NOMO-1 treated with DMSO at 0.1 percent for 48 hours (cell line): ENCODE results near the gene CAMTA1.

ENCODE experiments used
- DNase-seq: peaks from one replicate; lab custom pipeline; 2025; ENCODE audit not compliant: unreplicated experiment; lab: John Stamatoyannopoulos, UW

The CAMTA1 gene

DNA sequence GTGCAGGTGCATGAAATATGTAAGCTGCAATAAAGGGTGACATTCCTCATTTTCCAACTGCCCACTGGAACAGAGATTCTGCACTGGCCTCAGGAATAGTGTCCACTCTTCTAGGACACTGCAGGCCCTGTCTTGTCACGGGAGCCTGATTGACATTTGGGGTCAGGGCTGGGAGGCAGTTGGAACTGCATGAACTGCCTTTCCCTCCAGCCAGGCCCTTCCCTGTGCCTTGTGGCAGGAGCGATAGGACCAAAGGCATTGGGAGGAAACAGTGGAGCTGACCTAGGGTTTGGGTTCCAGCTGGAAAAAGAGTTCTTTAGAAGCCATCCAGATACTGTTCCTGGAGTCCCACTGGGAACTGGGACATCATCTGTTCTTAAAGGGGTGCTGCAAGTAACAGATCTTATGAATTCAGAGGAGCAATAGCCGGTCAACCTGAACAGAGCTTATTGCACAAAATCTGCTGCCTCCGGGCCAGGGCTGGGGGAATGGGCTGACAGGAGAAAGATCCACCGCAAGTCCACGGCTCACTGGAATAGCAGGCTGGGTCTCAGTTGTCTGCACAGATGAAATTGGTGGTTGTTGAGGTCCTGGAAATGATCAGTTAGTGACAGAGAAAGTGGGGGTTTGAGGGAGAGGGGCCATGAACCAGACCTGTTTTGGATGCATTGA is 451.7 kb downstream of the CAMTA1 start:
- DNase-seq = no peak

DNA sequence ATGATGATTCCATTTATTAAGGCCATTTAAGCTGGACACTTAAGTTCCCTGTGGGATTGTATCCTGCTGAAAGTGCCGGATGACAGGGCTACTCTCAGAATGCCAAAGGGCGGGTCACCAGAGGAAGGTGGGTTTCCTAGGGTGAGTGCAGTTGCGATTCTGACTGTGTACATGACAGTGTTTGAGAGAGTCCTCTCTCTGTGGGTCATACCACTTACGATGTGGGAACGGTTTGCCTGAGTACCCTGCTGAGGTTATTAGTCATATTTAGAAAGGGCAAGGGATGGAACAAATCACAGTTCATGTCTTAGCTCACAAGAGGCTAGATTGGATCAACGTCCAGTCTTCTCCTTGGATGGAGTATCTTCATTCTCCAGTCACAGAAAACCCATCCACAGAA is 461.9 kb downstream of the CAMTA1 start:
- no peak for DNase-seq

DNA sequence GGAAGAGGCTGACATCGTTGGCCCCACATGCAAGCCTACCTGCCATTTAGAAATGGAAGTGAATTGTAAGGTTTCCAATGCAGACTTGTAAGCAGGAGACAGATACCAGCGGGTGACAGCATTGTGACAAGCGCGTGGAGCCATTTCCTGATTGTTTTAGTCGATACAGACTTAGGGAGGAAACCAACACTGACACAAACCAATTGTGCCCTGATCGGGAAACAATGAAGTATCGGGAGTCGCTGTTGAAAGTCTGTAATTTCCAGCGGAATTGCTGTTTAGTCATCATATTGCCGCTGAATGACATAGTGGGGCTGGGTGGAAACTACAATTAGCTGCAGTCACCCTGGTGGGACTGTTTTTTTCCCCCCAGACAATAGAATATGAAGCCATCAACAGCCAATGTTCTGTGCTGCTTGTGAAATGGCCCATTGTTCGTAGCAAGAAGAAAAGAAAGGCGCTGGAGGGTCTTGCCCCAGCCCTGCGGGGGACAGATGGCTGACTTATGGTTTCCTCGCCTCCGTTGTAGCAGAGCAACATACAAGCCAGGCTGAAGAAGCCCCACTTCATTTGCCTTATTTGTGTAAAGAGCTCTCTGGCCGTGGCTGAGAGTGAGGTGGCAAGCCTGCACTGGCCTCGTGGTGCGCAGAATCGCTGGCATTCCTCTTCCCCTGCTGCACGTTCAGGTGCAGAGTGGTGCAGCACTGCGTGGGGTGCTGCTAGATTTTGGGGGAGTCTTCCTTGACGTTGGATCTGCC is 462.7 kb downstream of the CAMTA1 start:
- DNase-seq = no peak

DNA sequence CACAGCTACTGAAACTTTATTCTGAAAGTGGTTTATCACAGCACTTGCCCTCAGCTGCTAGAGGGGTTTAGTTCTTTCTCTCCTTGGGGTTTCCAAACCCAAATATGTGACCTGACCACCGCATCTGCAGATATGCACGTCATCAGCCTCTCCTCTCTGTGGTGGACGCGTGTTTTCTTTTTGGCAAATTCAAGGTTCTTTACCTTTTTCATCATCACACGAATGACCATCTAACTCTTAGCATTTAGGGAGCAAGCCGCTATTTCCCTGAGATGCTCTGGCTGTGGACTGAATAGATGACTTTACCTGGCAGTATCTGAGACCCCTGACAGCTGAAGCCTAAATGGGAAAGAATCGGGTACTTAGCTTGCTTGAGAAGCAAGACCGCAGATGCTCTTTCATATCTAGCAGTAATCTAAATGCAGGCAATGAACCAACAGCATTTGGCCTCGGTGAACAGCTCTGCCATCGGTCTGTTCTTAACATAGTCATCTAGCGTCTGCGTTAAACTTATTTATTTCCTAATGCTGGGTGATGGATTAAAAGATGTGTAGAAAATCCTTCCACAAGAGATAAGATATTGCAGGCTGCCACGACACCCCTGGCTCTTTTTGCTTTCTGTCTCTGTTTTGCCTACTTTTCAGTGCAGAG is 463.4 kb downstream of the CAMTA1 start:
- DNase-seq = no peak

DNA sequence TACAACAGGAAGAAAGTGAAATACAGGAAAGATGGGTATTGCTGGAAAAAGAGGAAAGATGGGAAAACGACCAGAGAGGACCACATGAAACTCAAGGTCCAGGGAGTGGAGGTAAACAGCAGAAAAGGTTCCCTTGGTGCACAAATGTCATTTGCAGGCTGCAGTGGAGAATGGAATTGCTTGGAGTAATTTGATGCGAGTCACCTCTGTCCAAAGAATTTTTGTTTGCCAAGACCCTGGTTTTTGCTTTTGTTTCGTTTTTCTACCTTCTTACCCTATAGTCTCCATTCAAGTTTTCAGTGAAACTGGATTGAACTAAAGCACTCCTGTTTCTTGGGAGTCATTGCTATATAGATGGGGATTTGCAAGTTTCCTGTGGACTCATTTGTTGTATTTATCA is 464.3 kb downstream of the CAMTA1 start:
- no peak for DNase-seq

DNA sequence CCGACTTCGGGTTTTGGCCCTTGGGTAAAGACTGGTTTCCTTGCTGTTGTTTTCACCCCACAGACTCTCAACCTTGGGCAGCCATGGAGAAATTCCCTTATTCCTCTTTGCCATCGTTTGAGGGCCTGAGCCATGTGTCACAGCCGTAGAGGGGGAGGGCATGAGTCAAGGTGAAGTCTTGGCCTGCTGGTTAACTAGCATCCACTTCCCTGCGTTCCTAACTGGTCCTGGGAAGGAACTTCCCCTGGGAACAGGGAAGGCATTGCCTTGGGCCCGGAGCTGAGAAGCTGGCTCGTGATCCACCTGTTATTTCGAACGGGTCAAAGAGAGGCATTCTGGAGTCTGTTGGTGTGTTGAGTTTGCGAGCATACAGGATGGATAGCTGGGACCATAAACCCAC is 464.9 kb downstream of the CAMTA1 start:
- DNase-seq = no peak

DNA sequence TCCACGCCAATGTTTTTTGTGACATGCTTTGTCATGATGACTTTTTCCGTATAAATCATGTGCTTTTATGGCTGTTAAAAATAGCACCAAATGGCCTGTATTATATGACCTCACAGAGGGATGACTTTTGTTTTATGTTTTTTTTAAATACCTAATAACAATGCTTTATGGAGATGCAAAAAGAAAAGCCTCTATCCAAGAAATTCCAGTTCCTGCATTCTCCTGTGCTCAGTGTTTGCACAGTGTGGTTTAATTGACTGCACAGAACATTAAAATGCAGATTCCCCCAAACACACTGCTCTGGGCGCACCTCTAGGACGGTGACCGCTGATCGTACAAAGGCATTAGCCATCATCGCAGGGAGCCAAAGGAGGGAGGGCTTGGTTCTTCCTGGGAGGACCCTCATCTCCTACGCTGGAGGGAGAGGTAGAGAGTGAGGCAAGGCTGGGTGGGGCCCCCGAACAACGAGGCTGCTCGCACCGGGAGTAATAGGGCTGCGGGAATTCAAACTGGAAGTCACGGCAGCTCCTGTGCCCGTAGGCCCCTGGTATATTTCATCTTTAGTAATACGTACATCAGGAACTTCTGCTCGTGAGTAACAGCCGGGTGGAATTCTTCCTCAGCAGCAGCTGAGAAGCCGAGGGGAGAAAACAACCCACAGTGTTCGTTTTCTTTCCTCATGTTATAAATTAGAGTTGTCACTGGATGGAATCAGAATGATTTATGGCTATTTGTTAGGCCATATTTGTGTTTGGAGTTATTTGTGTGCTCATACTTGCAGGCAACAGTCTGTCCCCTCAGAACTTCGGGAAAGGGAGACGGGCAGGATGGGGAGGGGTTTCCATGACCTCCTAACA is 465.6 kb downstream of the CAMTA1 start:
- no peak for DNase-seq

DNA sequence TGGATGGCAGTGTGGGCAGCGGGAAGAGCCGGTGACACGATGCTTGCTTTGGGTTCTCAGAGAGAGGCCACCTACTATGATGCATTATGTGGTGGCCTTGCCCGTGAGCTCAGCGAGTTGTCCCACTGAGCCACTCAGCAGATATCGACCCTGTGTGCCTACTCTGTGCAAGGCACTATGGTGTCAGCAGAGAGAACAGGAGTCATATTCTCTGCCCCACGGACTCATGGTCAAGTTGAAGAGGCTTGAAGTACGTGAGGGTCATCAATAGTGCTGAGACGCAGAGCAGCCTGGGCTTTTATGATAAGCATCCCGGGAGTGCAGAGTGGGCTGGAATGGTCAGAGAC is 466.2 kb downstream of the CAMTA1 start:
- no peak for DNase-seq

DNA sequence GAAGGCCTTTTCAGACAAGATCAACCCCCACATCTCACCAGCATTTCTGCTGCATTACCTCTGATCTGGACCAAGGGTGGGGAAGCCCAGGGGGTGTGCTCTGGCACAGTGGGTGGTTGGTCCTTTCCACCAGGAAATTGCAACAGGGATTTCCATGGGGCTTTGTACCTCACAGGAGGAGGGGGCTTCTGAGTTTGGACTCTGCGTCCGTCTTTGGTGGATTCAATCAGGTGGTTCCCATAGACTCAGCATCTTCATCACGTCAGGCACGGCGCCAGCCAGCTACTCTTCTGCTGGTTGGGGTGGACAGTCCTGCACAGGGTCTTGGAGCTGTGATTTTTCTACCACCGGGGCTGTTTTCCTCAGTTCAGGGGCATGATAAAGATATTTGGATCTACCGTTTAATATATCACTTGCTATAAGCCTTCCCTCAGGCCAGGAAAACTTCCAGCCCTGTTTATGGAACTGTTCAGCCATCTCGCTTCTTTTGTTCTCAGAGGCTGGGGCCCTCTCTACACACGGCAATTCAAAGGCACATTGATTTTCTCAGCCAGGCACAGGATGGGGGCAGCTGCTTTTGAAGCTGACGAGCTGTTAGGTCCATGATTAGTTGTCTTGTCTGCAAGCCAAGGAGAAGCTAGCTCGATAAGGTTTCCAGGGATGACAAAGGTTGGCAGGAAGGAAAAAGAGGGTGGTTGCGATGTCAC is 467.3 kb downstream of the CAMTA1 start:
- DNase-seq = no peak

DNA sequence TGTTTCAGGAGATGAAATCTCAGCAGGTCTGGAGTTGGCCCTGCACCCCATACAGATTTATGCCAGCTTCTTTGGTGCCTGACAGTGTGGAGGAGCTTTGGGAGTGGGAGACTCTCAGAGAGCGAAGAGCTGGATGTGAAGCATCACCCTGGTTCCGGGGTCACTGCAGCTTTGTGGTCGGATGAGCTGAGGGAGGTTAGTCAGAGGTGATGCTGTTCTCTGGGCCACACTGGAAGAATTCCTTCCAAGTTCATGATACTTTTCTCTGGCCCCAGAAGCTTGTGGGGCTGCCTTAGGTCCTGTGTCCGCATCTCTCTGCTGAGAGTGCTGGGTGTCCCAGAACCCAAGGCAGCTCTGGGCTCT is 467.8 kb downstream of the CAMTA1 start:
- DNase-seq = no peak

DNA sequence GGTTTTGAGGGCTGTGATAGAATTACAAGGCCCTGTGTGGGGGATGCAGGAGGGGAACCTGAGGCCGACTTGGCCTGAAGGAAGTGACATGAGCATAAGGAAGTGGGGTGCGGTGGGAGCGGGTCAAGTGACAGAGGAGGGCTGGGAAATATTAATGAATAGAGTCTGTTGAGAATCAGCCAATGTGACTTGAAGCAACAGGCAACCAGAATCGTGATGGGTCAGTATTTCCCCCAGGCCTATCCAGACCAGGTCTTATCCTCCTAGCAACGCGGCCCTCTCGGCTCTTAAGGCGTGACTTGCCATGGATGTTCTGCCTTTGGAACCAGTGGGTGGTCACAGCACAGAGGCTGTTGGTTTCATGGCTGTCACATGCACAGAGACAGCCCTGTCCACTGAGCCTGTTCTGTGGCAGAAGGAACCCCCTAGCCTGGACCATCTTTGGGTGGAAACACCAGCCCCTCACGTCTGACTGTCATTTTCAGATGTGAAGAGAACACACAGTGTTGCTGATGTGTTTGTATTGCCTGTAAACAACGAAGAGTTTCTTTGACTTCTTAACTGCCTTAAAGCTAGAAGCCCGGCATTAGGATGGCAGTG is 468.8 kb downstream of the CAMTA1 start:
- DNase-seq = no peak

DNA sequence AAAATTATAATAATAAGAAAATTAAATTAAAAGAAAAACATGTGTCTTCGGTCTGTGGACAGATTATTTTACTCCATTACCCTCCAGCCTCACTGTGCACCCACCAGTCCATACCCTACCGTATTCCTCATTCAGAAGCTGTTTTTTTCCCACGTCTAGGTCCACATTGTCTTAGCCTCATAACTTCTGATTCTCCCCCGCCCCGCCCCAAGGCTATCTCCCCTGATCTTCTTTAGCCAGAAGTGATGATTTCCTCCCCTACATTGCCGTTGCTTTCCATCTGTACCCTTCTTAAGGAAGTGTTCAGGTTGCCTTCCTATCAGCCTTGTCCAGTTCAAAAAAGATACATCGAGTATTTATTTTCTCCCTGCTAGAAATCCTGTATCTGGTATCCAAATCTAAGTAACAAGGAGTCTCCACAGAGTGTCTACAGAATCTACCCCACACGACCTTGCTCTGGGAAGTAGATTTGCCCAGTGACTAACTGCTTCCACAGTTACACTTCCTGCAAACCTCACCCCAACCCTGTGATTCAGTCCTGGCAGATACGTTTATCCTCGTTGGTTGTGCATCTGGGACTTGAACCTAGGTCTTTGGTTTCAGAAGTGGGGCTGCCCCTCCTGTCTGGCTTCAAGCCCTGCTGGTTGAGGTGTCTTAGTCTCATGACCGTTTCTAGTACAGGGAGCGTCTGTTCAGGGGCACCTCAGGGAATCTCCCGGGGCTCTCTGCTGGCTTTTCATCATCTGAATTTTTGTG is 470.2 kb downstream of the CAMTA1 start:
- DNase-seq = no peak

DNA sequence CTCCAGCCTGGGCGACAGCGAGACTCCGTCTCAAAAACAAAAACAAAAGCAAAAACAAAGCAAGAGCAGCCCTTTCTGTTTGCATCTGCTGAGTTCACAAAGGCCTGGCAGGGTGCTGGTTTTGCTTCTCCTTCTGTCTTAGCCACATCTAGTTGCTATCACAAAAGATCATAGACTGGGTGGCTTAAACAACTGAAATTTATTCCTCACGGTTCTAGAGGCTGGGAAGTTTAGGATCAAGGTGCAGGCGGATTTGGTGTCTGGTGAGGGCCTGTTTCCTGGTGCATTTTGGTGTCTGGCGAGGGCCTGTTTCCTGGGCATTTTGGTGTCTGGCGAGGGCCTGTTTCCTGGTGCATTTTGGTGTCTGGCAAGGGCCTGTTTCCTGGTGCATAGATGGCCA is 471.3 kb downstream of the CAMTA1 start:
- DNase-seq = no peak

DNA sequence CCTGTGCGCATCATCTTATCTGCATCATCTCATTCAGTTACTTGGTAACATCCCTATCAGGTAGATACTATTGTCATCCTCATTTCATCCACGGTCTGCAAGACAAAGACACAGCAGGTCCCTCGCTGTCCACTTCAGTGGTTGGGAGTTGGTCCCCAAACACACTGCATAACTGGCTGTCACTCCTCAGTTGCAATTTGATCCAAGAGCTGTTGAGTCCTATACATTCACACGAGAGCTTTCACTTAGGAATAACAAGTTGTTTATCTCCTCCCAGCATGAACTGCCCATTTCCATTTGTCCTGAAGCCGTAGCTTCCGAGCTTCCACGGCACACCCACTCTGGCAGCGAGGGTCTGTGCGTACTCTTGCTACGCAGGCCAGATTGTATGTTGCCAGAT is 472.0 kb downstream of the CAMTA1 start:
- DNase-seq = no peak

DNA sequence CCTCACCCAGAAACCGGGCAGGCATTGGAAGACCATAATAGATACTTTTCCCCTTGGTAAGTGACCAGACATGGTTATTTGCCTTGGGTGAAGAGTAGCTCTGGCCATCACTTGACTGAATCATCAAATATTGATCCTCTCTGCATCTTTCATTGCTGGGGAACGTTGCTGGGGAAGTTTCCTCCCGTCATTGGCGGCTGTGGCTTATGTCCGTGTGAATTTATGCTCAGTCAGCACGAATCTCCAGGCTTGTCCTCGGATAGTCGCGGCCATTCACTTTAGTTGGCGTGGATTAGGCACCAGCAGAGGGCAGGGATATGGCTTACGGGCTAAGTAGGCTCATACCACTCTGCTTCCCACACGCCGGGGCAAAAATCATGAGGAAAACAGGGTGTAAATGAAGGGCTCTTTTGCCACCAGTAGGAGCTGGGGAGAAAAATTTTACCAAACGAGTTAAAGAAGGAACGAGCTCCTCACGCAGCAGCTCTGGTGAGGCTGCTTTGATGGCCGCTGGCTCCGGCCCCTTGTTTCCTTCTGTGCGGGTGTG is 473.4 kb downstream of the CAMTA1 start:
- no peak for DNase-seq

DNA sequence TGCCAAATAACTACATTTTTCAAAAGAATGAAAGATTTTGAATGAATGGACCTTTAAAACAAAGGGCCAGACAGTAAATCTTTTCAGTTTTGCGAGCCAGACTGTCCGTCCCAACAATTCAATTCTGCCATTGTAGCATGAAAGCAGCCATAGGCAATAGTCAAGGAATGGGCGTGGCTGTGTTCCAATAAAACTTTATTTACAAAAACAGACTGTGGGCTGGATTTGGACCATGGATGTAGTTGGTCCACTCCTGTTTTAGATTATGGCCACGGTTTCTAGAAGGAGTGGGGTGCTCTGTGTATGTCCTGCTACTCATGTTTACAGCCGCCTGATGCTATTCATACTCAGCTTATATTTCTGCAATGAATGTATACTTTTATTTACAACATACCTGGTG is 474.7 kb downstream of the CAMTA1 start:
- no peak for DNase-seq

DNA sequence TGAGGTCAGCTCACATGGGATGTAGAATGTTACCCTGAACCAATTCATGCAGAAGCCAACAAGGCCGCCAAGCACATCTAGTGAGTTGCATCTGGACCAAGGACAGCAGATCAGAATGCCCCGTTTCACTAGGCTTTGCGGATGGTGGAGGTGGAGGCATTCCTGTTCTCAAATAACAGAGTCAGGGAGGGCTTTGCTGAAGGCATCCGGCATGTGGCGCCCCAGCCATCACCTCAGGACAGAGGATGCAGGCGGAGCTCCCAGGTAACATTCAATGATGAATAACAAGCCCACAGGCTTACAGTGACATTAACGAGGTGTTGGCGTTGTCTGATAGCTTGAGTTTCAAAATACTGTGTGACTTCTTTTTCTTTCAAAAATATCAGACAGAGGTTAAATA is 476.2 kb downstream of the CAMTA1 start:
- DNase-seq = no peak

DNA sequence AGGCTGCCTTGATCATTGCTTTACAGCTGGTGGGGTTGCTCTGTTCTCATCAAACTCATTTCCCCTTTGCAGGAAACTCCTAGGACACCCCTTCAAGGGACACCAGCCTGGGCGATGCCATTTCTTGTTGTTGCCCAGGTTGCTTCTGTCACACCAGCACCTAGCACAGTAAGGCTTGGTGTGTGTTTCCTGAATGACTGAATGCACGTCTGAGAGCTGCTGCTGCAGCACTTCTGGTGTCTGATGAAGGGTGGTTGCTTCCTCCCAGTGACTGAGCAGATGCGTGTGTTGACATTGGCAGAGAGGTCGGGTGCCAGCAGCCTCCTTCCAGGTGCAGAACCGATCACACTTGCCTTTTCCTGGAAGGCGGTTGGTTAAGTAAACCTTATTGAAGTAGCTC is 477.4 kb downstream of the CAMTA1 start:
- DNase-seq = no peak
